SK-N-SH (cell line): Measurements from ENCODE around the gene NLRP7. TPM values are rescaled to one million over a fixed set of nuclear protein-coding genes. Genes with fewer than 3 reads are reported as not detected.
"Not testable (repeated sequence)": the region's sequence is repeated elsewhere in the genome, so short reads cannot be mapped to it uniquely, and the experiment has no call there.

ENCODE experiments used
- CTCF ChIA-PET: fragments of 300-600, 350-600 bp; formaldehyde crosslinking; extraction: SDS; loops from one replicate; lab custom pipeline; 2021; lab: Yijun Ruan, JAX
- POLR2A ChIA-PET: fragments of 350-600 bp; sonication (Branson Sonifier 250); formaldehyde crosslinking; extraction: SDS; loops from one replicate; lab custom pipeline; 2020; ENCODE audit warnings: antibody characterized with exemption, inconsistent platforms; lab: Yijun Ruan, JAX
- DNase-seq: peaks from one replicate; pipeline ENCODE4 v3.0.0; 2012
- H2AFZ ChIP-seq: fragments of 200-600 bp; sonication (generic); 2 replicates; pipeline ENCODE4 v1.8.1; 2016; ENCODE audit warnings: antibody characterized with exemption, mild to moderate bottlenecking, low read depth
- H3F3A ChIP-seq: fragments of 200-600 bp; sonication (generic); replicated peaks from 2 replicates; pipeline ENCODE3; 2016; ENCODE audit warnings: antibody characterized with exemption, mild to moderate bottlenecking; ENCODE audit not compliant: insufficient read depth
- H3K27ac ChIP-seq, 2 experiments: fragments of 200-500 bp in 1 of 2; fragments of 200-600 bp in 1 of 2; sonication (Bioruptor generic) in 1 of 2; sonication (generic), shearing (Covaris generic) in 1 of 2; 2 replicates each; pipeline versions ENCODE4 v1.5.1 to v1.6.1; 2014 to 2016; ENCODE audit warnings: low read depth in 2 of 2, inconsistent platforms in 1 of 2, low read length in 1 of 2, mild to moderate bottlenecking in 1 of 2, mixed read lengths in 1 of 2
- H3K27me3 ChIP-seq: fragments of 200-600 bp; sonication (generic), shearing (Covaris generic); 2 replicates; pipeline ENCODE4 v1.6.1; 2016; ENCODE audit warnings: mixed run types; ENCODE audit not compliant: insufficient read depth
- H3K36me3 ChIP-seq, 2 experiments: fragments of 200-500 bp in 1 of 2; fragments of 200-600 bp in 1 of 2; sonication (Bioruptor generic) in 1 of 2; sonication (generic) in 1 of 2; replicated peaks in 1 of 2; 2 replicates each; pipeline versions ENCODE3 to v1.5.1; 2014 to 2016; ENCODE audit warnings: low read length in 1 of 2, mild to moderate bottlenecking in 1 of 2; ENCODE audit not compliant: insufficient read depth in 2 of 2, control insufficient read depth in 1 of 2
- H3K4me1 ChIP-seq, 2 experiments: fragments of 200-500 bp in 1 of 2; fragments of 200-600 bp in 1 of 2; sonication (Bioruptor generic) in 1 of 2; sonication (generic), shearing (Covaris generic) in 1 of 2; 2 replicates each; pipeline versions ENCODE4 v1.5.1 to v1.6.1; 2014 to 2016; ENCODE audit warnings: low read depth in 1 of 2, low read length in 1 of 2, mixed run types in 1 of 2; ENCODE audit not compliant: insufficient read depth in 2 of 2, control insufficient read depth in 1 of 2
- H3K4me2 ChIP-seq: fragments of 200-600 bp; sonication (generic), shearing (Covaris generic); 2 replicates; pipeline ENCODE4 v1.6.1; 2017; ENCODE audit warnings: mixed run types
- H3K4me3 ChIP-seq, 2 experiments: fragments of 200-500 bp in 1 of 2; fragments of 200-600 bp in 1 of 2; sonication (Bioruptor generic) in 1 of 2; sonication (generic), shearing (Covaris generic) in 1 of 2; 2 replicates each; pipeline versions ENCODE4 v1.5.1 to v1.8.1; 2014 to 2016; ENCODE audit warnings: low read depth in 2 of 2, inconsistent platforms in 1 of 2, low read length in 1 of 2, mild to moderate bottlenecking in 1 of 2, mixed read lengths in 1 of 2, moderate library complexity in 1 of 2
- H3K79me2 ChIP-seq: fragments of 200-600 bp; sonication (generic); 2 replicates; pipeline ENCODE4 v1.8.1; 2017; ENCODE audit warnings: mild to moderate bottlenecking; ENCODE audit not compliant: insufficient read depth
- H3K9ac ChIP-seq: fragments of 200-600 bp; sonication (generic); 2 replicates; pipeline ENCODE4 v1.6.1; 2017; ENCODE audit warnings: mixed run types
- H3K9me2 ChIP-seq: fragments of 200-600 bp; sonication (generic); 2 replicates; pipeline ENCODE4 v1.6.1; 2017; ENCODE audit warnings: mixed run types
- H3K9me3 ChIP-seq: fragments of 200-600 bp; sonication (generic); 2 replicates; pipeline ENCODE4 v1.6.1; 2017; ENCODE audit warnings: mixed run types, mild to moderate bottlenecking, moderate library complexity
- H4K20me1 ChIP-seq: fragments of 200-600 bp; sonication (generic); 2 replicates; pipeline ENCODE4 v1.6.1; 2017; ENCODE audit warnings: mild to moderate bottlenecking, mixed run types; ENCODE audit not compliant: insufficient read depth
- CTCF ChIP-seq: fragments of 200-600 bp; sonication (generic); IDR thresholded peaks from 2 replicates; pipeline ENCODE4 v1.6.1; 2017; ENCODE audit warnings: antibody characterized with exemption, mild to moderate bottlenecking, moderate library complexity
- EP300 ChIP-seq, 2 experiments: IDR thresholded peaks; 2 replicates each; pipeline versions ENCODE4 v1.4.0 to v1.6.1; 2012; ENCODE audit warnings: borderline replicate concordance in 1 of 2, low read depth in 1 of 2, low read length in 1 of 2
- FOXM1 ChIP-seq: IDR thresholded peaks from 2 replicates; pipeline ENCODE4 v1.4.0; 2012; ENCODE audit warnings: low read depth, mild to moderate bottlenecking
- GABPA ChIP-seq: IDR thresholded peaks from 2 replicates; pipeline ENCODE4 v1.4.0; 2012; ENCODE audit warnings: low read depth, mild to moderate bottlenecking
- PBX3 ChIP-seq: IDR thresholded peaks from 2 replicates; pipeline ENCODE4; 2012
- RAD21 ChIP-seq: IDR thresholded peaks from 2 replicates; pipeline ENCODE4 v1.6.1; 2012; ENCODE audit warnings: mild to moderate bottlenecking, low read length
- TCF12 ChIP-seq: IDR thresholded peaks from 2 replicates; pipeline ENCODE4 v1.4.0; 2012
- ZBTB33 ChIP-seq: IDR thresholded peaks from 2 replicates; pipeline ENCODE4 v1.4.0; 2012; ENCODE audit warnings: low read depth, borderline replicate concordance
- WGBS: methylation state at CpG from one replicate; pipeline ENCODE4 v1.1.6; 2017; ENCODE audit warnings: low lambda C conversion rate; 5-methylcytosine and 5-hydroxymethylcytosine counted together
- polyA plus RNA-seq, 3 experiments: library from polyadenylated mRNA; depleted of rRNA; stranded (reverse); fragments of >200 nt; gene quantifications; 2 replicates each; pipeline ENCODE4 v1.2.3, GENCODE V29; 2012

The NLRP7 gene
- polyA plus RNA-seq, 1 of the 3 experiments (the other 2 are of a cell fraction): not detected

- ChIA-PET POLR2A (no interaction called here), CTCF (no interaction called here)
- H3K9me2 ChIP-seq: no peaks in the 10 kb centered on the region
- no peak overlapping the region for H3K27ac ChIP-seq
- no peaks in the 10 kb centered on the region for H3K9me3 ChIP-seq
- peaks cover 69% of the 10 kb centered on the region for H3K27me3 ChIP-seq
- H3K4me2 ChIP-seq: no peak overlapping the region
- 20% methylated on average over 11 of the region's 11 CpGs for WGBS
- no peaks in the 10 kb centered on the region for H3K4me1 ChIP-seq
- H3F3A ChIP-seq: no peaks in the 10 kb centered on the region
- no peak overlapping the region for H2AFZ ChIP-seq
- DNase-seq: no peak
- H3K4me3 ChIP-seq: no peak overlapping the region
- no peaks in the 10 kb centered on the region for H4K20me1 ChIP-seq
- H3K79me2 ChIP-seq: no peaks in the 10 kb centered on the region
- TF ChIP-seq GABPA (no peak), RAD21 (no peak), TCF12 (no peak), CTCF (no peak), EP300 (IDR thresholded peaks at IDR 0.05; ENCODE audit: borderline replicate concordance in 1 of 2, low read depth in 1 of 2, low read length in 1 of 2) (no peak), ZBTB33 (no peak), FOXM1 (no peak), PBX3 (no peak)
- no peak overlapping the region for H3K9ac ChIP-seq
- no peaks in the 10 kb centered on the region for H3K36me3 ChIP-seq
Observed at GRCh38 chr19:54955376-54955775, 8.0 kb upstream of the NLRP7 start.

- WGBS: 22% methylated on average over 10 of the region's 10 CpGs
- H3K4me1 ChIP-seq, H2AFZ ChIP-seq, H4K20me1 ChIP-seq, H3K9me3 ChIP-seq, DNase-seq, H3K4me3 ChIP-seq, H3K27ac ChIP-seq, H3K36me3 ChIP-seq, POLR2A ChIA-PET, H3K79me2 ChIP-seq, H3F3A ChIP-seq, H3K9me2 ChIP-seq, CTCF ChIA-PET, H3K9ac ChIP-seq, H3K4me2 ChIP-seq: not testable (repeated sequence)
- peaks cover 66% of the 10 kb centered on the region for H3K27me3 ChIP-seq
Observed at GRCh38 chr19:54953345-54953713, 6.0 kb upstream of the NLRP7 start.
